SKM-1 treated with dmso at 0.1 percent for 144 hours (cell line): ENCODE data around the gene RAB40A.

Experiments used
- DNase-seq: peaks from one replicate; lab custom pipeline; 2025; ENCODE audit not compliant: unreplicated experiment; lab: John Stamatoyannopoulos, UW

RAB40A gene, protein sequence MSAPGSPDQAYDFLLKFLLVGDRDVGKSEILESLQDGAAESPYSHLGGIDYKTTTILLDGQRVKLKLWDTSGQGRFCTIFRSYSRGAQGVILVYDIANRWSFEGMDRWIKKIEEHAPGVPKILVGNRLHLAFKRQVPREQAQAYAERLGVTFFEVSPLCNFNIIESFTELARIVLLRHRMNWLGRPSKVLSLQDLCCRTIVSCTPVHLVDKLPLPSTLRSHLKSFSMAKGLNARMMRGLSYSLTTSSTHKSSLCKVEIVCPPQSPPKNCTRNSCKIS

GRCh38 chrX:103519389-103519788 is at the start of gene RAB40A:
TSS of gene RAB40A (minus strand) at chrX:103519489. CDS start at chrX:103500756, 18,733 bp downstream.
- DNase-seq, result no peak

DNA sequence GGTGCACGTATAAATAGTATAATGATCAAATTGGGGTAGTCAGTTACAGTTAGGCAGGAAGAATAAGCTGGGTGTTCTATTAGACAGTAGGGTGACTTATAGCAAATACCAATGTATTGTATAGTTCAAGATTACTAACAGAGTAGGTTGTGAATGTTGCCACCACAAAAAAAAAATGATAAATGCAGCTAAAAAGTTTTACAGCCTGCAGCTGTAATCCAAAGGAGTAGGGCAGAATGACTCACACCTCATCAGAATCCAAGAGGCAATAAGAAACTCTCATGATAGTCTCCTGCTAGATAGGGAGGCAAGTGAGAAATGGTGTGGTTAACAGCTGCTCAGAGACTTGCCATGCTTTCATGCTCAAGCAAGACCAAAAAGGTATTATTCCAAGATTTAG is 46.5 kb upstream of the RAB40A start:
- DNase-seq, result no peak

DNA sequence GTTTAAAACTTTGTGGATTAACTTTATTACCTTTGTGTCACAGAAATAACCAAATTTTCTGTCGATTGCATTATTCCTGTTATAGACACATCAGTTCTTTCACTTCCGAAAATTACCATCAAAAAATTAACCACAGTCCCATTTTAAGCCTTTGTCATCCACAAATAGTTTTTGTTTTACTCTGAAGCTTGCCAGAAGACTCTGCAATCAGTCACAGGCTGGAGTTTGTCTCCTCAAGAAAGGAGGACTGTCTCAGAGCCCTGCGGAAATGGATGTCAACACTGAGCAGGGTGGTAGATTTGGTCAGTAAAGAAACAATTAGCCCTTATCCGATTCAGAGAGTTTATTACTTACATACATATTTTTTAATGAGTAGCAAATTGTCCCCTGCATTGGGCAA is 45.9 kb upstream of the RAB40A start:
- DNase-seq, result no peak

DNA sequence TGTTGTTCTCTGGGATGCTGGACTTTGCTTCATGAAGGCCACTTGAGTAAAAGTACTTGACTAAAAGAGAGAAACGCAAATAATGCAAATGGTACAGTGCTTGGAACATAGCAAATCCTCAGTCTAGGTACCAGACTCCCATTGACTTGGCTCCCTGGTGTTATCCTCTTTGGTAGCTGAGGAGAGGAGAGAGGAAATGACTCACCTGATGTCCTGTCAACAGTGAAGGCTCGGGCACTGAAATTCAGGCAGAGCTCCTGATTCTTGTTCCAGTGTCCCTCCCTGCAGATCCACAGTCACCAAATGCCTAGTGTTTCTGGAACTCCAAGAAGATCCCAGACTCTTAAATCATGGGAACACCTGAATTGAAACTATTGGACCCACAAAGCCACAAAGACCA is 43.5 kb upstream of the RAB40A start:
- DNase-seq, result no peak

GRCh38 chrX:103560256-103560655 is 41.0 kb upstream of the RAB40A start:
- DNase-seq, result no peak

GRCh38 chrX:103556963-103557612 is 37.8 kb upstream of the RAB40A start:
- DNase-seq, result no peak

- DNase-seq, result no peak
Measured at GRCh38 chrX:103554687-103555424, 35.6 kb upstream of the RAB40A start.

GRCh38 chrX:103552236-103552635 is 32.9 kb upstream of the RAB40A start:
- no peak for DNase-seq

- no peak for DNase-seq
Measured at GRCh38 chrX:103550415-103551051, 31.2 kb upstream of the RAB40A start.

GRCh38 chrX:103549916-103550315 is 30.6 kb upstream of the RAB40A start:
- no peak for DNase-seq

DNA sequence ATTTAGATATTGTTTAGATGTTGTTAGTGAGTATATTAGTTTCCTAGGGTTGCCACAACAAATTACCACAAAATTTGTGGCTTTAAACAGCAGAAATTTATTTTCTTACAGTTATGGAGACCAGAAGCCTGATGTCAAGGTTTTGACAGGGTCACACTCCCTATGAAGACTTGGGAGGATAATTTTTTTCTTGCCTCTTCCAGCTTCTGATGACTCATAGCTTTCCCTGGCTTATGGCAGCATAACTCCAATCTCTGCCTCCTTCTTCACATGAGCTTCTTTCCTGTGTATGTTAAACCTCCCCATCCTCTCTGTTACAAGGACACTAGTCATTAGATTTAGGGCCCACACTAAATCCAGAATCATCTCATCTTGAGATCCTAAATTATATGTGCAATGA is 20.9 kb upstream of the RAB40A start:
- DNase-seq, result no peak

GRCh38 chrX:103539695-103540094 is 20.4 kb upstream of the RAB40A start:
- DNase-seq, result no peak

DNA sequence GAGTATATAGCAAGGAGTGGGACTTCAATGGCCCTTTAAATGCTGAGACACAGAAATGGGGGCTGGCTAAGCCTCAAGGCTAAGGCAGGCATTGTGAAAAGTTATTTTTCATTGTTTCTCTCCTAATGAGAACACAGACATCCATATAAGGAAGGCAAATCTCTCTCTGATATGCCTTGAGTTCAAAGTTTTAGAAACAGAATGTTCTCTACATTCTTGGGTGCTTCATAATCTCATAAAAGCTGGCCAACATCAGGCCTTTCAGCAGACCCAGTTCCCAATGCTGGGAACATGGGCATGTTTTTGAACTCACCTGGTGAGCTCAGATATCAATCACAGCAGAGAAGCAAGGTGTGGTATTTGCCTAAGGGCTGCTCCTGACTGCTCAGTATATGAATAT is 19.4 kb upstream of the RAB40A start:
- DNase-seq, result no peak

DNA sequence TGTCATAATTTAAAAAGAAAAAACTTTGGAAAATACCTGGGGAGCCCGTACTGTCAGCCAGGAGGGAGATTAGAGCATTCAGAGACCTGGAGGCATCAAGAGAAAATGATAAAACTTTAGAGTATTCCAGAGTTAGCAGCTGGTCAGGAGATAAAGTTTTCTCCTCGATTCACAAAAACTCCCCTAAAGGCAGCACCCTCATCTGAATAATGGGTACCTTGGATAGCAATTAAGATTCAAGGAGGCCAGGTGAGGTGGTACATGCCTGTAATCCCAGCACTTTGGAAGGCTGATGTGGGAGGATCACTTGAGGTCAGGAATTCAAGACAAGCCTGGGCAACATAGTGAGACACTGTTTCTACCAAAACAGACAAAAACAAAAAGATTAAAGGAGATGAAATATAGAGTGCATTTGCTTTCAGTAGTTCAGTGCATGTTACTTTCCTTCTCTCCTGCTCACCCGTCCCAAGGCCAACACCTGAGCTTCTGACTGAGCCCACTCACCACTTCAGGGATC is 18.6 kb upstream of the RAB40A start:
- no peak for DNase-seq

- no peak for DNase-seq
Measured at GRCh38 chrX:103536732-103537131, 17.4 kb upstream of the RAB40A start.

DNA sequence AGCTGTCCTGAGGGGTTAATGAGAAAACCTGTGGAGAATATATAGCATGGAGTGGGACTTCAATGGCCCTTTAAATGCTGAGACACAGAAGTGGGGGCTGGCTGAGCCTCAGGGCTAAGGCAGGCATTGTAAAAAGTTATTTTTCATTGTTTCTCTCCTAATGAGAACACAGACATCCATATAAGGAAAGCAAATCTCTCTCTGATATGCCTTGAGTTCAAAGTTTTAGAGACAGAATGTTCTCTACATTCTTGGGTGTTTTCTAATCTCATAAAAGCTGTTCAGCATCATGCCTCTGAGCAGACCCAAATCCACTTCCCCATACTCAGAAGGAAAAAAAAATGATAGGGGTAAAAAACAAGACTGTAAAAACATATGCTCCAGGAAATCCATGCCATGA is 16.8 kb upstream of the RAB40A start:
- no peak for DNase-seq

DNA sequence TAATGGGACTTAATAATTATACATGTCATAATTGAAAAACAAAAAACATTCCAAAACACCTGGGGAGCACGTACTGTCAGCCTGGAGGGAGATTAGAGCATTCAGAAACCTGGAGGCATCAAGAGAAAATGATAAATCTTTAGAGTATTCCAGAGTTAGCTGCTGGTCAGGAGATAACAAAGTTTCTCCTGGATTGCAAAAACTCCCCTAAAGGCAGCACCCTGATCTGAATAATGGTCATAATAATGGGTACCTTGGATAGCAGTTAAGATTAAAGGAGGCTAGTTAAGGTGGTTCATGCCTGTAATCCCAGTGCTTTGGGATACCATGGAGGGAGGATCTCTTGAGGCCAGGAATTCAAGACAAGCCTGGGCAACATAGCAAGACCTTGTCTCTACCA is 15.9 kb upstream of the RAB40A start:
- DNase-seq, result no peak

- no peak for DNase-seq
Measured at GRCh38 chrX:103533511-103534216, 14.4 kb upstream of the RAB40A start.

DNA sequence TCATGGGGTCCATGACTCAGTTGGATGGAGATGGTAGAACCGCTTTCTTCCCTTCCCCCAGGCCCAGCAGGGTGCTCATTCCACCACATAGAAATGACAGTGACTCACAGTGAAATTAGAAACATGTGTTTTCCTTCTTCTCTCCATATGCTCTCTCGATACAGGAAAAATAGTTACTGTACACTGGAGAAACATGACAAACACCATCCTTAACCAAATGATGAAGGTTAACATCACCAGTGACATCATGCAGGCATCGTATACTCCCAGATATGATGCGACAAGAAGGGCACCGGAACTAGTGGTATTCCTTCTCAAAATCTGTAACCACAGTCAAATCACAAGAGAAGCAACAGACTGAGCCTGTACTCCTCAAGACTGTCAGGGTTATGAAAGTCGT is 11.7 kb upstream of the RAB40A start:
- no peak for DNase-seq

DNA sequence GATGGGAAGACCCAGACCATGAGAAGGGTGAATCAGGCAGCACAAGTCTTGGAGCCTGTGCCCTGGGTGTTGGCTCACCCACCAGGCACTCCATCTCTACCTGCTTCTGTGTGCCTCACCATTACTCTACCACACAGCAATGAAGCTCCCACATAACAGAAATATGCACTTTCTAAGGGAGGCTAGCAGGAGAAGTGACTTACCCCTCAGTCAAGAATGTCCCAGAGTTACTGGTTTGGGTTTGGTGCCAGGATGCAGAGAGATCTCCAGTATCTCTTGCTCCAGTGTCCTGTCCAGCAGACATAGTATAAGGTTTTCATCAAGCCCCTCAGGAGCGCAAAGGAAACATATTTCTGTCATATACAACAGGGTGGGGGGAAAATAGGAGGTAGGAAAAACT is 11.3 kb upstream of the RAB40A start:
- no peak for DNase-seq

DNA sequence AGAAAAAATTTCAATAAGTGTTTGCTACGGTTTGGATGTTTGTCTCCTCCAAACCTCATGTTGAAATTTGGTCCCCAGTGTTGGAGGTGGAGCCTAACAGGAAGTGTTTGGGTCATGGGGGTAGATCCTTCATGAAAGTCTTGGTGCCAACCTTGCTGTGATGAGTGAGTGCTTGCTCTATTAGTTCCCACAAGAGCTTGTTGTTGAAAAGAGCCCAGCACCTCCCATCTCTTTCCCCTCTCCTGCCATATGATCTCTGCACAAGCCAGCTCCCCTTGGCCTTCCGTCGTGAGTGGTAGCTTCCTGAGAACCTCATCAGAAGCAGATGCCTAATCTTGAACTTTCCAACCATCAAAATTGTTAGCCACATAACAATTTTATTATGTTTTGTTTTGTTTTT is 10.3 kb upstream of the RAB40A start:
- no peak for DNase-seq
